Frontal cortex (tissue), 4 donors: ENCODE measurements around the gene RAD23B. TPM values are rescaled to one million over a fixed set of nuclear protein-coding genes. Genes with fewer than 3 reads are reported as not detected.

Experiments
- DNase-seq, 2 donors: peaks; one replicate each; pipeline ENCODE4 v3.0.0; 2012; ENCODE audit warnings: low spot score in 2 of 2
- FAIRE-seq: peaks from 2 replicates; lab custom pipeline; 2012; peaks lifted over from hg19 to GRCh38; lab: Jason Lieb, UNC
- total RNA-seq: library from RNA; depleted of rRNA; stranded (reverse); fragments of >200 nt; gene quantifications from one replicate; pipeline ENCODE4 v1.2.3, GENCODE V29; 2014
- donor health status: control.
- donor health status: control.
- donor health status: control.

The RAD23B gene
- total RNA-seq, 1 donor from 2014 or later: 110 TPM

DNA sequence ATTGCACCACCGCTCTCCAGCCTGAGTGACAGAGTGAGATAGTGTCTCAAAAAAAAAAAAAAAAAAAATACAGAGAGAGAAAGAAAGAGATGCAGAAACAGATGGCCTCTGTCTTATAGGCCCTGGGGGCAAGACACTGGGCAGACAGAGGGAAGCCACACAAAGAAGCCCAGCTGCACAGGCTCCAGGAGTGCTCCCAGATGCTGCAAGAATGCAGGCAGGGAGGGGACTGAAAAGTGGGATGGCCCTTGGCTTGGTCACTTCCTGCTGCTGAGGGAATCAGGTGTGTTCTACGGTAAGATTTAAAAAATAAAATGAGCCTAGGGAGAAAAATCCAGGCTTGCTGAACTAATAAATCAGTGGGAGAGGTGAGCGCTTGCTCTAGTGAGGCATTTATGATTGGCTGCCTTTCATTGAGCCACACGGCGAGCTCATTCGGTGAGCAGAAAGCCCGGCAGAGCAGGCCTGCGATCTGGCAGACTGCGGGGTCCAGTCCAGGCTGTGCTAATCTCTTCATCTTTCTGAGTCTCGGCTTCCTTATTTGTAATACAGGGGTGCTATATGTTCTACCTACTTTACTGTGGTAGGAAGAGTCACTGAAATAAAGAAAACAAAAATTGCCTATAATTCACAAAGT, 80.6 kb downstream of the RAD23B start:
- DNase-seq (no peak), FAIRE-seq (no peak)

DNA sequence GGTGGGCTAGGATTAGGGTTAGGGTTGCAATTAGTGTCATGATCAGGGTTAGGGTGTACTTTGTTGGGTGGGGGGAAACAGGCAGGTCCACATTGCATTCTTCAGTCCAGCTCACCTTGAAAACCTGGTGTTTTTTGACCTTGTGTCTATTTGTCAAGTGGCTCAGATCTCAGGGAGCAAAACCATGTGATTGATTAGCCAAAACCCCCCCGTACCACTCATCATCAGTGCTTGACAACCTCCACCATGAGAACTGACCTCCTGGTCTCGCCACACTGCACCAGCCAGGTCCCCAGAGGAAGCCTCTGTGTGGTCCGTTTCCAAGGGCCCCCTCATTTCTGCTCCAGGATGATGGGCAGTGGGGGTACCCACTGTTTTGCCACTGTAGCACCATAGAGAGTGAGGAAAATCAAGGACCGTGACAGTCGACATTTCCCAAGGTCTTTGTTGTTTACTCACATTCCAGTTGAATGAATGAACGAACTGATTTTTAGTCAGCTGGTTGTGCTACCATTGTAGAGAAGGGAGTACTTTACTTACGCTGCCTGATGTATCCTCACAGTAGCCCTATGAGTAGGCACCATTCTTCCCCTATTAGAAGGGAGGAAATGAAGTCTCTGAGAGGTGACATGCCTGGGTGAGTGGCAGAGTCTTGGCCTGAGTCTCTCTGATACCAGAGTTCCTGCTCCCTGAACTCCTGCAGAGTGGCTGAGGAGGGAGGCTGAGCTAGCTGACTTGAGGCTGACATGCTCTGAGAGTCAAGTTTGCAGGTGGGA, 84.8 kb downstream of the RAD23B start:
- no peak for FAIRE-seq
- DNase-seq: no peak

DNA sequence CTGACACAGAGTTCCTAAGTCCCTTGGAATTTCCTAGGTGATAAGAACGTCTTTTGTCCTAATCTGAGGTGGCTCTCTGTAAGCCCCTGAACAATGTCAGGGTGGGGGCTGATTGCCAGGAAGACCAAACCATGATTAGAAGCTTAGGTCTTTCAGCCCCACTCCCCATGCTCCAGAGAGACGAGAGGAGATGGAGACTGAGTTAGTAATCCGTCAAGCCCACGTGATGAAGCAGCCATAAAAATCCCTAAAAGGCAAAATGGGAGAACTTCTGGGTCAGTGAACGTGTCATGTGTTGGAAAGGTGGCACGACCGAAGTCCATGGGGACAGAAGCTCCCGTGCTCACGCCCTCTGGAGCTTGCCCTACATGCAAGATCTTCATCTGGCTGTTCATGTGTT, 85.6 kb downstream of the RAD23B start:
- FAIRE-seq (no peak), DNase-seq (no peak)

DNA sequence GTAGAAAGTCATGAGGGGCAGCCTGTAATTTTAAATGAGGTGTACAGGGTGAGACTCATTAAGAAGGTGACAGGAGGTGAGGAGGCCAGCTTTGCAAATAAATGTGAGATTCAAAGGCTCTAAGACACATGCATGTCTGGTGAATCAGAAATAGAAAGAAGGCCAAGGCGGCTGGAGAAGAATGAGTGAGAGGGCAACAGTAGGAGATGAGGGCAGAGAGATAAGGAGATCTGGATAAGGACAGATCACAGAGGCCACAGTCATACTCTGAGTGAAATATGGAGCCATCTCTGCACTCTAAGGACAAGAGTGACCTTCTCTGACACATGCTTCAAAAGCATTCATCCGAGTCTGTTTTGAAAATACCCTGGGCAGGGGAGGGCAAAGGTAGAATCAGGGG, 90.7 kb downstream of the RAD23B start:
- DNase-seq: no peak
- no peak for FAIRE-seq

DNA sequence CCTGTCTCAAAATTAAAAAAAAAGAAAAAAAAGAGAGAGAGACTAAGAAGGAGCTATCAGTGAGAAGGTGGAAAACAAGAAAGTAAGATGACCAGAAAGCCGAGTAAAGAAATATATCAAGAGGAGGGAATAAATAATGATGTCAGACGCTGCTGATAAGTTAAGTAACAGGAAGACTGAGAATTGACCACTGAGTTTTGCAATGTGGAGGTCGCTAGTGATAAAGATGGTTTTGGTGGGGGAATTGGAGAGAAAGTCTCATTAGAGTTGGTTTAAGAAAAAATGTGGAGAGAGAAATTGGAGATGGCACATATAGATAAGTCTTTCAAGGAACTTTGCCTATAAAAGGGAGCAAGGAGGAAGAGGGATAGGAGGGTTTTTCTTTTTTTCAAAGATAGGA, 91.9 kb downstream of the RAD23B start:
- FAIRE-seq (no peak), DNase-seq (no peak)

DNA sequence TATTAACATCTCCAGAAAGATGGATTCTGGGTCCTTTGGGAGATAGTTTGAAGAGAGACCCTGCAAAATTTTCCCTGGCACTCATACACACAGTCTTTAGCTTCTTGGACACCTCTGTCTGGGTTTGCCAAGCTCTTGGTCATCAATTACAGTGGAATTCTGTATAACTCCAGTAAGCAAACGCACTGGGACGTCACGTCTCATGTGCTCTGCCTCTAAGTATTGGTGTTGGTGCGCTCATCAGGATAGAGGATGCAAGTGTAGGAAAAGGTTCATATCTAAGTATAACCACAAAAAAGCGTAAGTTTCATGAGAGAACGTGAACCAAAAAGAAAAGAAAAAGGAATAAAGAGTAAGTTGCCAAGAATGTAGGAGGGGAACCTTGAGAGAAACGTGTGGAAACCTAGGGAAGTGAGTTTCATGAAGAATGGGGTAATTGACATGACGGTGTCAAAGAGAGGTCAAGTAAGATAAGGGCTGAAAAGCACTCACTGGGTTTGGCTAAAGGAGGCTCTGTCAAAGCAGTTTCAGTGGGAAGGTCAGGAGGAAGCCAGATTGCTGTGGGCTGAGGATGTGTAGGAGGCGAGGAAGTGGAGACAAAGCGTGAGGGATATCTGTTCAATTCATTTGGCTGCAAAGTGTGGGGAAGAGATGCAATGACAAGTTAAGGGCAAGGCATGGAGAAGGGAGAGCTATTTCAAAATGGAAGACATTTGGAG, 92.7 kb downstream of the RAD23B start:
- DNase-seq (no peak), FAIRE-seq (no peak)

DNA sequence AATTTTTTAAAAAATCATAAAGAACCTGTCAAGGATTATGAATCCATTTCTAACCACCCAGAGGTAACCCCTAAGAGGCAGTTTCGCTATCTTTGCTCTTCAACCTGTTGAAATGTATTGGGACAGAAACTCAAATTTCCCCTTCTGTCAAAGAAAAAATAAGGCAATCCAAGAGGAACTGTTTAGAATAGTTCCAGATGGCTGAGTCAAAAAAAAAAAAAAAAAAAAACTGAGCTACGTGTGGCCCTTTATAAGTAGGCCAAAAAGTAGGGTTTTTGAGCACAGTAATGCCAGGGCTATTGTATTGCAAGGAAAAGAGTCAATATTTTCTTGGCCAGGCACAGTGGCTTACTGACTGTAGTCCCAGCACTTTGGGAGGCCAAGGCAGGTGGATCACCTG, 94.9 kb downstream of the RAD23B start:
- no peak for FAIRE-seq
- no peak for DNase-seq

Other genes with a start within 250 kb of the RAD23B start
- 2.0 TPM for gene KLF4, start 206.5 kb downstream of the RAD23B start, total RNA-seq